Loucy (cell line): ENCODE measurements around the gene SORBS1.

ENCODE experiments used
- H2AFZ ChIP-seq: fragments of 200-600 bp; sonication (generic); 2 replicates; pipeline ENCODE4 v1.6.0; 2016; ENCODE audit warnings: antibody characterized with exemption, mild to moderate bottlenecking, low read length, moderate library complexity
- H3F3A ChIP-seq: fragments of 200-600 bp; 2 replicates; pipeline ENCODE4 v1.6.0; 2016; ENCODE audit warnings: antibody characterized with exemption, low read depth, mild to moderate bottlenecking
- H3K27me3 ChIP-seq: fragments of 200-600 bp; sonication (generic); 2 replicates; pipeline ENCODE4 v1.6.1; 2014; ENCODE audit warnings: low read length, mild to moderate bottlenecking; ENCODE audit not compliant: insufficient read depth, poor library complexity, severe bottlenecking
- H3K36me3 ChIP-seq: fragments of 200-600 bp; sonication (generic); 2 replicates; pipeline ENCODE4 v1.6.1; 2016; ENCODE audit warnings: low read length; ENCODE audit not compliant: insufficient read depth
- H3K4me1 ChIP-seq: fragments of 200-600 bp; sonication (generic); 2 replicates; pipeline ENCODE4 v1.5.1; 2014; ENCODE audit warnings: low read length, mild to moderate bottlenecking; ENCODE audit not compliant: insufficient read depth, poor library complexity, severe bottlenecking
- H3K4me2 ChIP-seq: fragments of 200-600 bp; sonication (generic); 2 replicates; pipeline ENCODE4 v1.6.0; 2014; ENCODE audit warnings: antibody characterized with exemption, low read length, low read depth, mild to moderate bottlenecking; ENCODE audit not compliant: poor library complexity, severe bottlenecking
- H3K4me3 ChIP-seq: fragments of 200-600 bp; sonication (generic); 2 replicates; pipeline ENCODE4 v1.5.1; 2014; ENCODE audit warnings: low read length, mild to moderate bottlenecking, mixed read lengths; ENCODE audit not compliant: poor library complexity, severe bottlenecking
- H3K79me2 ChIP-seq: fragments of 200-600 bp; sonication (generic); 2 replicates; pipeline ENCODE4 v1.6.1; 2014; ENCODE audit warnings: low read length; ENCODE audit not compliant: insufficient read depth
- H3K9ac ChIP-seq: fragments of 200-600 bp; sonication (generic); 2 replicates; pipeline ENCODE4 v1.6.0; 2014; ENCODE audit warnings: mild to moderate bottlenecking, low read depth, low read length, moderate library complexity; ENCODE audit not compliant: poor library complexity, severe bottlenecking
- H3K9me2 ChIP-seq: fragments of 200-600 bp; sonication (generic); replicated peaks from 2 replicates; pipeline ENCODE4 v1.6.1; 2016; ENCODE audit warnings: low read depth, low read length, mixed read lengths
- H3K9me3 ChIP-seq: fragments of 200-600 bp; sonication (generic); 2 replicates; pipeline ENCODE4 v1.6.1; 2014; ENCODE audit warnings: mild to moderate bottlenecking, antibody characterized with exemption, low read length, low read depth; ENCODE audit not compliant: insufficient read depth
- H4K20me1 ChIP-seq: fragments of 200-600 bp; sonication (generic); 2 replicates; pipeline ENCODE4 v1.6.0; 2014; ENCODE audit warnings: antibody characterized with exemption, low read length, mild to moderate bottlenecking; ENCODE audit not compliant: insufficient read depth, poor library complexity, severe bottlenecking
- CTCF ChIP-seq: fragments of 200-600 bp; sonication (generic); conservative IDR thresholded peaks from 2 replicates; pipeline ENCODE4 v1.5.1; 2014; ENCODE audit warnings: mild to moderate bottlenecking, antibody characterized with exemption, low read length
- EZH2phosphoT487 ChIP-seq: fragments of 200-600 bp; IDR thresholded peaks from 2 replicates; pipeline ENCODE4 v1.6.1; 2018; ENCODE audit warnings: antibody characterized with exemption, mild to moderate bottlenecking, moderate library complexity, borderline replicate concordance

The SORBS1 gene

GRCh38 chr10:95511314-95511713, 49.9 kb downstream of the SORBS1 start:
- H4K20me1 ChIP-seq, result no peaks in the 10 kb centered on the region
- H3K4me2 ChIP-seq, result no peak overlapping the region
- H2AFZ ChIP-seq, result no peak overlapping the region
- TF ChIP-seq CTCF (no peak), EZH2phosphoT487 (no peak)
- H3K4me3 ChIP-seq, result no peak overlapping the region
- no peaks in the 10 kb centered on the region for H3F3A ChIP-seq
- no peaks in the 10 kb centered on the region for H3K27me3 ChIP-seq
- H3K9me2 ChIP-seq, result no peaks in the 10 kb centered on the region
- H3K79me2 ChIP-seq, result no peaks in the 10 kb centered on the region
- H3K4me1 ChIP-seq, result no peaks in the 10 kb centered on the region
- H3K9ac ChIP-seq, result no peak overlapping the region
- no peaks in the 10 kb centered on the region for H3K36me3 ChIP-seq
- H3K9me3 ChIP-seq, result no peaks in the 10 kb centered on the region

- Histone ChIP-seq H3K27me3 (no peaks in the 10 kb centered on the region), H3F3A (no peaks in the 10 kb centered on the region), H3K4me2 (no peak overlapping the region), H3K9me2 (no peaks in the 10 kb centered on the region), H3K4me1 (no peaks in the 10 kb centered on the region), H2AFZ (no peak overlapping the region), H3K79me2 (no peaks in the 10 kb centered on the region), H3K4me3 (no peak overlapping the region), H4K20me1 (no peaks in the 10 kb centered on the region), H3K36me3 (no peaks in the 10 kb centered on the region), H3K9me3 (no peaks in the 10 kb centered on the region), H3K9ac (no peak overlapping the region)
- TF ChIP-seq CTCF, result no peak
- TF ChIP-seq EZH2phosphoT487, result no peak
Measured at GRCh38 chr10:95509251-95509650, 51.9 kb downstream of the SORBS1 start.

GRCh38 chr10:95508730-95509129, 52.4 kb downstream of the SORBS1 start:
- Histone ChIP-seq H4K20me1 (no peaks in the 10 kb centered on the region), H3K4me3 (no peak overlapping the region), H3K9me3 (no peaks in the 10 kb centered on the region), H3K9ac (no peak overlapping the region), H3K79me2 (no peaks in the 10 kb centered on the region), H3K27me3 (no peaks in the 10 kb centered on the region), H3K4me1 (no peaks in the 10 kb centered on the region), H3F3A (no peaks in the 10 kb centered on the region), H3K4me2 (no peak overlapping the region), H3K36me3 (no peaks in the 10 kb centered on the region), H3K9me2 (no peaks in the 10 kb centered on the region), H2AFZ (no peak overlapping the region)
- TF ChIP-seq EZH2phosphoT487 (no peak), CTCF (no peak)
